ENCODE results near the gene TM4SF5. TPM values are rescaled to one million over a fixed set of nuclear protein-coding genes. Genes with fewer than 3 reads are reported as not detected.

Gene TM4SF5
- total and polyA plus RNA-seq, 2 of the 8 experiments (the other 6 are each of a cell fraction or from before 2014, with no cell fraction given): not detected

DNA sequence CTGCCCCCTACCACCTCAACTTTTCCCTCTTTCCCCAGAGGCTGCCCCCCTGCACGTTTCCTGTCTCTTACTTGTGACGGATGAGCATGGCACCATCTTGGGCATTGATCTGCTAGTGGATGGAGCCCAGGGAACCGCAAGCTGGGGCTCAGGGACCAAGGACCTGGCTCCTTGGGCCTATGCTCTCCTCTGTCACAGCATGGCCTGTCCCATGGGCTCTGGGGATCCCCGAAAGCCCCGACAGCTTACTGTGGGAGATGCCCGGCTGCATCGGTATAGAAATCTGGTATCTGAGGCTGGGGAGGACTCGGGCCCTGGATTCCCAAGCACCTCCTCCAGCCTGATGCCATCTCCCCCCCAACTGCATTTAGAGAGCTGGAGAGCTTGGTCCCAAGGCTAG lies 30.1 kb upstream of the TM4SF5 start:
- no peak overlapping the region for H3K23ac ChIP-seq (ENCODE audit: insufficient read length)
- peaks cover 0 to 12% (median 7%) of the 10 kb centered on the region in 4 experiments; a peak in 5 of 7 replicates for H3K4me1 ChIP-seq (replicated peaks in 1 of 4; ENCODE audit: control insufficient read depth in 3 of 4, insufficient read depth in 4 of 4, low read length in 3 of 4)
- H2AFZ ChIP-seq (ENCODE audit: low read length): no peak overlapping the region
- H3K27me3 ChIP-seq (replicated peaks in 1 of 4; ENCODE audit: control insufficient read depth in 3 of 4, extremely low read depth in 1 of 4, insufficient read depth in 3 of 4, low read length in 3 of 4): peaks cover 29 to 61% (median 49%) of the 10 kb centered on the region in 4 experiments
- H3K27ac ChIP-seq (ENCODE audit: low read depth, low read length): no peak overlapping the region
- no peak overlapping the region for H2BK15ac ChIP-seq (ENCODE audit: low read length)
- H3K9me3 ChIP-seq (ENCODE audit: insufficient read depth in 2 of 2, low read depth in 1 of 2, low read length in 1 of 2): no peaks in the 10 kb centered on the region; a peak in 1 of 4 replicates
- no peaks in the 10 kb centered on the region for H3K79me2 ChIP-seq (ENCODE audit: control insufficient read depth in 1 of 2, insufficient read depth in 2 of 2, low read length in 2 of 2)
- no peak overlapping the region for H3K14ac ChIP-seq (ENCODE audit: insufficient read length)
- CTCF ChIA-PET (ENCODE audit: partially characterized antibody): interaction anchor here (0.7 to 1.0 kb wide), 3 partner anchors 32 to 150 kb away, joined by 3 read pairs; partner anchors contain the start of gene PSMB6
- no peak overlapping the region for H2BK120ac ChIP-seq (replicated peaks; ENCODE audit: low read depth, low read length)
- no peak for FAIRE-seq
- H4K91ac ChIP-seq (replicated peaks; ENCODE audit: insufficient read length, low read length): no peak overlapping the region
- no peaks in the 10 kb centered on the region for H3K79me1 ChIP-seq (ENCODE audit: low read depth, low read length)
- no peak overlapping the region for H3K4ac ChIP-seq (replicated peaks; ENCODE audit: insufficient read length, low read depth, low read length)
- POLR2A ChIA-PET (ENCODE audit: partially characterized antibody): interaction anchor here (0.6 kb wide), 1 partner anchor 213 kb away, joined by 3 read pairs; no protein-coding TSS in a partner anchor
- H2BK20ac ChIP-seq (ENCODE audit: low read length): no peak overlapping the region
- H3K18ac ChIP-seq (ENCODE audit: extremely low read depth, low read length): no peak overlapping the region
- 85% methylated on average over 8 of the region's 8 CpGs; no CpG with 5 or more reads in 1 of the 2 experiments for WGBS, 2 experiments (ENCODE audit: extremely low coverage in 1 of 2, insufficient coverage in 1 of 2, insufficient read length in 1 of 2, insufficient replicate concordance in 2 of 2, low coverage in 1 of 2, low lambda C conversion rate in 2 of 2, missing lambda C conversion rate in 1 of 2)
- H3K56ac ChIP-seq (replicated peaks; ENCODE audit: insufficient read length, low read depth, low read length): no peak overlapping the region
- no peaks in the 10 kb centered on the region for H4K20me1 ChIP-seq (replicated peaks in 1 of 2; ENCODE audit: control insufficient read depth in 1 of 2, insufficient read depth in 2 of 2, low read length in 2 of 2)
- no peak overlapping the region for H2BK12ac ChIP-seq (ENCODE audit: low read depth, low read length)
- no peak overlapping the region for H4K8ac ChIP-seq (ENCODE audit: extremely low read depth, insufficient read depth, low read length)
- H3K23me2 ChIP-seq (ENCODE audit: low read depth, low read length): peaks cover 21% of the 10 kb centered on the region; the same call in 1 of the 2 replicates
- H3K4me2 ChIP-seq (ENCODE audit: insufficient read depth in 1 of 2, low read depth in 2 of 2, low read length in 2 of 2): no peak overlapping the region
- H2AK5ac ChIP-seq (ENCODE audit: low read depth, low read length): peak overlapping the region; percentile 6; the same call in 1 of the 2 replicates
- no peak overlapping the region for H2BK5ac ChIP-seq (ENCODE audit: low read depth, low read length)
- no peak overlapping the region for H4K5ac ChIP-seq (ENCODE audit: insufficient read length, low read depth, low read length)
- no peak for DNase-seq (ENCODE audit: low read depth in 1 of 2, low spot score in 2 of 2)
- H3K9ac ChIP-seq (replicated peaks in 1 of 4; ENCODE audit: extremely low read depth in 1 of 4, low read depth in 3 of 4, low read length in 3 of 4): no peak overlapping the region
- no peaks in the 10 kb centered on the region; a peak in 1 of 8 replicates for H3K36me3 ChIP-seq (ENCODE audit: control insufficient read depth in 2 of 4, insufficient read depth in 4 of 4, low read length in 3 of 4)
- H3K4me3 ChIP-seq (ENCODE audit: extremely low read depth in 1 of 4, insufficient read depth in 2 of 4, low read depth in 3 of 4, low read length in 4 of 4): no peak overlapping the region
- TF ChIP-seq KDM5A (IDR thresholded peaks at IDR 0.05; ENCODE audit: low read length) (no peak), POLR2AphosphoS5 (IDR thresholded peaks at IDR 0.05; ENCODE audit: low read depth, low read length) (no peak), YY1 (IDR thresholded peaks at IDR 0.05; ENCODE audit: low read depth, low read length) (no peak), EGR1 (IDR thresholded peaks at IDR 0.05; ENCODE audit: borderline replicate concordance, low read depth, low read length) (no peak), RAD21 (IDR thresholded peaks at IDR 0.05 in 1 of 2, conservative IDR thresholded peaks at IDR 0.05 in 1 of 2; ENCODE audit: low read depth in 2 of 2, low read length in 2 of 2) (no peak), FOSL1 (IDR thresholded peaks at IDR 0.05; ENCODE audit: insufficient read depth, low read depth, low read length) (no peak), HDAC6 (IDR thresholded peaks at IDR 0.05; ENCODE audit: low read depth, low read length) (no peak), TEAD4 (IDR thresholded peaks at IDR 0.05; ENCODE audit: low read depth, low read length) (no peak), CBX5 (IDR thresholded peaks at IDR 0.05; ENCODE audit: low read depth, low read length) (no peak), NRF1 (IDR thresholded peaks at IDR 0.05; ENCODE audit: low read depth, low read length) (no peak), CEBPB (IDR thresholded peaks at IDR 0.05; ENCODE audit: low read depth, low read length) (no peak)
- TF ChIP-seq, protein P1, sequence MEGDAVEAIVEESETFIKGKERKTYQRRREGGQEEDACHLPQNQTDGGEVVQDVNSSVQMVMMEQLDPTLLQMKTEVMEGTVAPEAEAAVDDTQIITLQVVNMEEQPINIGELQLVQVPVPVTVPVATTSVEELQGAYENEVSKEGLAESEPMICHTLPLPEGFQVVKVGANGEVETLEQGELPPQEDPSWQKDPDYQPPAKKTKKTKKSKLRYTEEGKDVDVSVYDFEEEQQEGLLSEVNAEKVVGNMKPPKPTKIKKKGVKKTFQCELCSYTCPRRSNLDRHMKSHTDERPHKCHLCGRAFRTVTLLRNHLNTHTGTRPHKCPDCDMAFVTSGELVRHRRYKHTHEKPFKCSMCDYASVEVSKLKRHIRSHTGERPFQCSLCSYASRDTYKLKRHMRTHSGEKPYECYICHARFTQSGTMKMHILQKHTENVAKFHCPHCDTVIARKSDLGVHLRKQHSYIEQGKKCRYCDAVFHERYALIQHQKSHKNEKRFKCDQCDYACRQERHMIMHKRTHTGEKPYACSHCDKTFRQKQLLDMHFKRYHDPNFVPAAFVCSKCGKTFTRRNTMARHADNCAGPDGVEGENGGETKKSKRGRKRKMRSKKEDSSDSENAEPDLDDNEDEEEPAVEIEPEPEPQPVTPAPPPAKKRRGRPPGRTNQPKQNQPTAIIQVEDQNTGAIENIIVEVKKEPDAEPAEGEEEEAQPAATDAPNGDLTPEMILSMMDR (IDR thresholded peaks at IDR 0.05; ENCODE audit: control extremely low read depth in 1 of 3, insufficient read depth in 1 of 3, low read depth in 1 of 3, low read length in 3 of 3): no peak
